ENCODE measurements around the gene GRK5.

DNA sequence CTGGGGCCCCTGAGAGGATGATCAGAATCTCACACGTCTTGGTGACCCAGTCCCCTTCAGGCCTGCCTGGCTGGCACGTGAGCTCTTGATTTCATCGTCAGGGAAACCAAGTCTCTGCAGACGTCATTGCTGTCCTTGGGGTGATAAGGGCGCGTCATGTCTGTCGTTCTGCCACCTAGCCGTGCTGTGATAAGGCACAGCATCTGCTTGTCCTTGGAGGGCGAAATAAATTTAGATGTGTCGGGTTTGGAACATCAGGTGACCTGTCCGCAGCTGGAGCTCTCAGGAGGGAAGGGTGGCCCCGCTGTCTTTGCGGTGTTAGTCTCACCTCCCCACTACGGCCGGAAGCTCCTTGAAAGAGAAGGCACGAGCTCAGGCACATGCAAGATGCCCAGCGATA is 129.2 kb downstream of the GRK5 start:
- TF ChIP-seq POLR2A (IDR thresholded peaks at IDR 0.05; ENCODE audit: low read length) (no peak), GATA1 (IDR thresholded peaks at IDR 0.05; ENCODE audit: low read depth, low read length) (no peak)

Data from erythroblast (primary cell).